RWPE2 (cell line): ENCODE data around the gene LIPN.

Source experiments
- ATAC-seq: fragments of 200-7000 bp; cut with Tn5 transposase; 3 replicates; pipeline ENCODE4 v1.9.1; 2021; ENCODE audit warnings: low read depth
- DNase-seq: peaks from one replicate; pipeline ENCODE4 v3.0.0-alpha.2; 2020; ENCODE audit warnings: low spot score
- H3K27ac ChIP-seq: fragments of 450-650 bp; 2 replicates; pipeline ENCODE4 v1.5.1; 2017; ENCODE audit warnings: mild to moderate bottlenecking; ENCODE audit not compliant: poor library complexity, severe bottlenecking
- H3K27me3 ChIP-seq: fragments of 250-450 bp; sonication (Bioruptor Pico); 2 replicates; pipeline ENCODE4 v1.5.1; 2021; ENCODE audit warnings: mild to moderate bottlenecking, moderate library complexity; ENCODE audit not compliant: insufficient read depth, poor library complexity, severe bottlenecking
- H3K36me3 ChIP-seq: fragments of 250-450 bp; sonication (Bioruptor Pico); 2 replicates; pipeline ENCODE4 v1.5.1; 2020; ENCODE audit warnings: low read depth, mild to moderate bottlenecking, moderate library complexity
- H3K4me1 ChIP-seq: fragments of 250-450 bp; sonication (Bioruptor Pico); 2 replicates; pipeline ENCODE4 v1.5.1; 2021; ENCODE audit warnings: mild to moderate bottlenecking, moderate library complexity; ENCODE audit not compliant: insufficient read depth, poor library complexity, severe bottlenecking
- H3K4me3 ChIP-seq: fragments of 250-450 bp; sonication (Bioruptor Pico); 2 replicates; pipeline ENCODE4 v1.5.1; 2021; ENCODE audit warnings: mild to moderate bottlenecking, moderate library complexity; ENCODE audit not compliant: severe bottlenecking
- H3K9me3 ChIP-seq: fragments of 250-450 bp; sonication (Bioruptor Pico); 2 replicates; pipeline ENCODE4 v1.5.1; 2021; ENCODE audit warnings: mild to moderate bottlenecking, moderate library complexity; ENCODE audit not compliant: severe bottlenecking
- TF ChIP-seq, protein P1 (sequence below): fragments of 450-650 bp; IDR thresholded peaks from one replicate; pipeline ENCODE4 v1.5.1; 2017; ENCODE audit warnings: mild to moderate bottlenecking, moderate library complexity; ENCODE audit not compliant: poor library complexity, severe bottlenecking

The LIPN gene

DNA sequence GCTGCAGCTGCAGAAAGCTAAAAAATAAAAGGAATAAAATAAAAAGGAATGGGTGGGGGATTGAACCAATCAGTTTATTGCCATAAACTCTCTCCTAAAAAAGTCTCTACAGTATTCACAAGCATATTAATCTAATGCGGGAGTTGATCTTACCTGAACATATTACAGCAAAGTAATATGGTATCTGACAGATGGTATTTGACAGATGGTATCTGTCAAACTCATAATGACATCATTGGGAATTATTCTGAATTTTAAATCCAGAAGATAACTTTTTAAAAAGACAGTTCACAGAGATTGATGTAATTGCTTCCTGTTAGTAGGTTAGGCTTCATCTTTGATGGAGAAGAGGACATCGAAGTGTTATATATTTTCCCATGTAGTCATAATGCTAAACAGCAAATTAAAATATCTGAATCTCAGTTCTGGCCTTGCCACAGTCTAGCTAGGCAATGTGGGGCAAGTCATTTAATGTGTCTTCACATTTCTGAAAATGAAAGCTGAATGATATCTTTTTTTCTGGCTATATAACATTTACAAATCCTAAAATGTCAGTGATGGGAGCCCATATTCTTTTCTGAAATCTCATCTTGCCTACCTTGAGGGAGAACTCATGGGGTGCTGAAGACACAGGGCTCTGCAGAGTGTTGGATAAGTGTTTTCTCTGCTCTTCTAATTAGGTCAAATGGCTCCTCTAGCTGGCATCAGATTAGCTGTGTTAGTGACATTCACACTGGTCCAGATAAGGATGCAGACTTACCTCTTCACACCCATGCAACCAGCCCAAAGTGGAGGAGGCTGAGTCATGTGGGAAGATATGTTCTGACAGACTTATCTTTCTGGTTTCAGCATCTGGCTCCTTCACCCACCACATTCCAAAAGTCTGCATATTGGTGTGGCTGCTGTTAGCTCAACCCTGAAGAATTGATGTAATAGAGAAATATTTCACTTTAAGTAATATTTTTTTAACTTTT lies 40.6 kb downstream of the LIPN start:
- Histone ChIP-seq H3K9me3 (no peaks in the 10 kb centered on the region), H3K27me3 (no peaks in the 10 kb centered on the region), H3K4me1 (no peaks in the 10 kb centered on the region), H3K36me3 (no peaks in the 10 kb centered on the region), H3K27ac (no peak overlapping the region), H3K4me3 (no peak overlapping the region)
- TF ChIP-seq, protein P1, sequence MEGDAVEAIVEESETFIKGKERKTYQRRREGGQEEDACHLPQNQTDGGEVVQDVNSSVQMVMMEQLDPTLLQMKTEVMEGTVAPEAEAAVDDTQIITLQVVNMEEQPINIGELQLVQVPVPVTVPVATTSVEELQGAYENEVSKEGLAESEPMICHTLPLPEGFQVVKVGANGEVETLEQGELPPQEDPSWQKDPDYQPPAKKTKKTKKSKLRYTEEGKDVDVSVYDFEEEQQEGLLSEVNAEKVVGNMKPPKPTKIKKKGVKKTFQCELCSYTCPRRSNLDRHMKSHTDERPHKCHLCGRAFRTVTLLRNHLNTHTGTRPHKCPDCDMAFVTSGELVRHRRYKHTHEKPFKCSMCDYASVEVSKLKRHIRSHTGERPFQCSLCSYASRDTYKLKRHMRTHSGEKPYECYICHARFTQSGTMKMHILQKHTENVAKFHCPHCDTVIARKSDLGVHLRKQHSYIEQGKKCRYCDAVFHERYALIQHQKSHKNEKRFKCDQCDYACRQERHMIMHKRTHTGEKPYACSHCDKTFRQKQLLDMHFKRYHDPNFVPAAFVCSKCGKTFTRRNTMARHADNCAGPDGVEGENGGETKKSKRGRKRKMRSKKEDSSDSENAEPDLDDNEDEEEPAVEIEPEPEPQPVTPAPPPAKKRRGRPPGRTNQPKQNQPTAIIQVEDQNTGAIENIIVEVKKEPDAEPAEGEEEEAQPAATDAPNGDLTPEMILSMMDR = no peak
- DNase-seq (no peak), ATAC-seq (no peak; the same call in 2 of the 3 replicates)

DNA sequence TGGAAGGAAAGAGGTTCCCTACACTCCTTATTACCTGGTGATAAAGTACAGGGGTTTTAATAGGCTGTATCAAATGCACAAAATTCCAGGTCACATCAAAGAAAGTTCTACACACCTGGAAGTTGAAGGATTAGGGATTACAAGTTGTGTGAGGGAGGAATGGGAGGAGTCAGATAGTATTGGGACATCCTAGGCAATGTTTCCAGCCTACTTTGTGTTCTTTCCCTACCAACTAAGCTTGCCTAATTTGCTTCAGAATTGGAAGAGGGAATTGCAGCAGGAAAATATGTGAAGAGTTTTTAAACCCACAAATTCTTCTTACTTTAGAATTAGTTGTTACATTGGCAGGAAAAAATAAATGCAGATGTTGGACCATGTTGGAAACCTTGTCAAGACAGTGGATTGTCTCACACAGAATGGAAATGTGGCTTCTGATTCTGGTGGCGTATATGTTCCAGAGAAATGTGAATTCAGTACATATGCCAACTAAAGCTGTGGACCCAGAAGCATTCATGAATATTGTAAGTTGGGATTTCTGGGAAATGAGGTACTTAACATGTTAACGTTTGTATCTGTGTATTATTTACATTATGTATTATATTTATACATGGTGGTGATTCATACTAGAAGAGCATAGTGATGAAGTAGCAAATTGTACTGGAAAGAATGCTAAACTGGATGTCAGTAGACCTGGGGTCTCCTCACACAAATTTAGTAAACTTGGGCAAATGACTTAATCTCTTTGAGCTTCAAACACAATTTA lies 42.9 kb downstream of the LIPN start, which contains the start of gene LIPM:
TSS of gene LIPM (plus strand) at position 208 of the 763 bp plus-strand sequence. CDS start at position 375, 167 bp downstream.
- ATAC-seq = no peak

DNA sequence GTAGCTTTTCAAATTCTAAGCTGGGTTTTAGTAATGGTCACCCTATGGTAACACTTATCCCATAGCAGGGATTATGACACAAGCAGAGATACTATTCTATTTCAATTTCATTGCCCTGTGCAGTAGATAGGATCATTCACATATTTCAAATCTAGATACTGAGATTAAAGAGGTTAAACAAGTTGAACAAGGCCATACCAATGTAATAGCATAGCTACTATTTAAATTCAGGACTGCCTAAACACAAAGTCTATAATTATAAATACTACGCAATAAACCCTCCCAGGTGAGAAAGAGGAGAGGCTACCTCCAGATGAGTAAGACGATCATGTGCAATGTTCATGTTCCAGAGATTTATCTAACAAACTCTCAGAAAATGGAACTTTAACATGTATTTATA lies 43.8 kb downstream of the LIPN start:
- ATAC-seq = no peak
- no peak overlapping the region for H3K4me3 ChIP-seq
- H3K27ac ChIP-seq = no peak overlapping the region

More for the DNA sequence above, 42.9 kb downstream of the LIPN start, which contains the start of gene LIPM:
- TF ChIP-seq, protein P1 = no peak
- H3K36me3 ChIP-seq = no peaks in the 10 kb centered on the region
- H3K9me3 ChIP-seq = no peaks in the 10 kb centered on the region
- H3K27me3 ChIP-seq = no peaks in the 10 kb centered on the region
- H3K4me1 ChIP-seq = no peaks in the 10 kb centered on the region
- no peak within 1 kb of the TSS for H3K27ac ChIP-seq
- no peak within 1 kb of the TSS for H3K4me3 ChIP-seq
- no peak for DNase-seq

DNA sequence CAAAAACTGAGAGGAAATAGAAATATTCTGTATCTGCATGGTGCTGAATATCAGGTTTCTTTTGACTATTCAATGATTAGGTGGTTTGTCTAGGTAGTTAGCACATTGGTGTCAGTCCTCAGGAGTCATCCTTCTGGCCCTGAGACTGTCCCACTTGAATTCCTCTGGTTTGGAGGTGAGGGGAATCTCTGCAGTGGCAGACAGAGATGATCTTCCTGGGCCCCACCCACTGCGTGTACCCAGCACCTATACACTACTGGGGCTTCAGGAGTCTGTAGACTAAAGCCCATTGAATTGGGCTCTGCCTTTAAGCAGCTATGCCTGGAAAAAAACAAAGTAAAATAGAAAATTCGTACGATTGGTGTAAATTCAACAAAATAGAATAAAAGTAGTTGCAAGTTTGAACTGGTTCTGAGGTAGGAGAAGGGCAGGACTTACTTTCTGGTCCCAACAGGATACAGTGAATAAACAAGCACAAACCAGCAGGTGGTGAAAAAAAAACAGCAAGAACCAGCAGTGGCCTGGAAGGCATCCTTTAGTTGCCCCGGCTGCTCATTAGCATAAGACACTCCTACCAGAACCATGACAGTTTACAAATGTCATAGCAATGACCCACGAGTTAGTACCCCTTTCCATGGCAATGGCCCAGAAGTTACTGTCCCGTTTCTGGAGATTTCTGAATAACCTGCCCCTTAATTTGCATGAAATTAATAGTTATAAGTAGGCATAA lies 44.4 kb downstream of the LIPN start:
- no peak for ATAC-seq
- Histone ChIP-seq H3K27me3 (no peaks in the 10 kb centered on the region), H3K27ac (no peak overlapping the region), H3K4me3 (no peak overlapping the region), H3K4me1 (no peaks in the 10 kb centered on the region), H3K9me3 (no peaks in the 10 kb centered on the region), H3K36me3 (no peaks in the 10 kb centered on the region)
- TF ChIP-seq, protein P1 = no peak
- DNase-seq = no peak

More for the DNA sequence above, 43.8 kb downstream of the LIPN start:
- H3K9me3 ChIP-seq = no peaks in the 10 kb centered on the region
- DNase-seq = no peak
- H3K4me1 ChIP-seq = no peaks in the 10 kb centered on the region
- TF ChIP-seq, protein P1 = no peak
- H3K36me3 ChIP-seq = no peaks in the 10 kb centered on the region
- H3K27me3 ChIP-seq = no peaks in the 10 kb centered on the region
